Parathyroid adenoma (tissue), 2 donors: ENCODE results near the gene TSPYL6.

ENCODE experiments used
- H2AFZ ChIP-seq: fragments of 300-600 bp; sonication (generic); one replicate; pipeline ENCODE4 v1.7.0; 2017; ENCODE audit warnings: antibody characterized with exemption, mild to moderate bottlenecking
- H3K27ac ChIP-seq: fragments of 300-600 bp; sonication (generic); one replicate; pipeline ENCODE4 v1.7.0; 2017
- H3K27me3 ChIP-seq: fragments of 300-600 bp; sonication (generic); one replicate; pipeline ENCODE4 v1.7.0; 2017; ENCODE audit warnings: low read length; ENCODE audit not compliant: control insufficient read depth, insufficient read depth
- H3K36me3 ChIP-seq: fragments of 300-600 bp; sonication (generic); one replicate; pipeline ENCODE4 v1.7.0; 2017; ENCODE audit warnings: low read length; ENCODE audit not compliant: control insufficient read depth, insufficient read depth
- H3K4me1 ChIP-seq: fragments of 300-600 bp; sonication (generic); one replicate; pipeline ENCODE4 v1.7.0; 2017; ENCODE audit warnings: control low read depth
- H3K4me2 ChIP-seq: fragments of 300-600 bp; sonication (generic); one replicate; pipeline ENCODE4 v1.7.0; 2017; ENCODE audit warnings: low read length
- H3K4me3 ChIP-seq: fragments of 300-600 bp; sonication (generic); one replicate; pipeline ENCODE4 v1.7.0; 2017; ENCODE audit warnings: low read depth, low read length
- H3K79me2 ChIP-seq: fragments of 300-600 bp; sonication (generic); one replicate; pipeline ENCODE4 v1.7.0; 2017; ENCODE audit warnings: control low read depth
- H3K9ac ChIP-seq: fragments of 300-600 bp; sonication (generic); one replicate; pipeline ENCODE4 v1.7.0; 2017; ENCODE audit warnings: mild to moderate bottlenecking
- H3K9me3 ChIP-seq: fragments of 300-600 bp; sonication (generic); one replicate; pipeline ENCODE4 v1.7.0; 2017; ENCODE audit warnings: low read length; ENCODE audit not compliant: control insufficient read depth
- CTCF ChIP-seq: fragments of 300-600 bp; sonication (generic); IDR thresholded peaks from one replicate; pipeline ENCODE4 v1.7.0; 2017; ENCODE audit warnings: antibody characterized with exemption, mild to moderate bottlenecking
- donor health status: primary hyperparathyroidism.

Gene TSPYL6

GRCh38 chr2:54207666-54208195 is 48.3 kb downstream of the TSPYL6 start:
- TF ChIP-seq CTCF, result no peak
- Histone ChIP-seq H3K27ac (no peak overlapping the region), H3K4me3 (no peak overlapping the region), H3K4me2 (no peak overlapping the region), H3K27me3 (no peaks in the 10 kb centered on the region), H3K79me2 (no peaks in the 10 kb centered on the region), H3K9me3 (no peaks in the 10 kb centered on the region), H3K36me3 (no peaks in the 10 kb centered on the region), H3K9ac (no peak overlapping the region), H2AFZ (peak overlapping the region; percentile 14), H3K4me1 (peaks cover 10% of the 10 kb centered on the region)

GRCh38 chr2:54206596-54206995 is 49.4 kb downstream of the TSPYL6 start:
- Histone ChIP-seq H3K9me3 (no peaks in the 10 kb centered on the region), H3K36me3 (no peaks in the 10 kb centered on the region), H3K4me2 (no peak overlapping the region), H3K27me3 (no peaks in the 10 kb centered on the region), H3K79me2 (no peaks in the 10 kb centered on the region), H3K9ac (no peak overlapping the region), H3K27ac (no peak overlapping the region), H3K4me1 (peaks cover 10% of the 10 kb centered on the region), H2AFZ (peak overlapping the region; percentile 44), H3K4me3 (no peak overlapping the region)
- peak; percentile 62 for TF ChIP-seq CTCF

- H3K36me3 ChIP-seq, result no peaks in the 10 kb centered on the region
- no peak overlapping the region for H3K27ac ChIP-seq
- H3K27me3 ChIP-seq, result no peaks in the 10 kb centered on the region
- H3K4me2 ChIP-seq, result no peak overlapping the region
- H3K4me3 ChIP-seq, result no peak overlapping the region
- H3K79me2 ChIP-seq, result no peaks in the 10 kb centered on the region
- no peak for TF ChIP-seq CTCF
- H2AFZ ChIP-seq, result no peak overlapping the region
- peaks cover 10% of the 10 kb centered on the region for H3K4me1 ChIP-seq
- H3K9me3 ChIP-seq, result no peaks in the 10 kb centered on the region
- no peak overlapping the region for H3K9ac ChIP-seq
Measured at GRCh38 chr2:54204476-54204875, 51.6 kb downstream of the TSPYL6 start.
